Right lobe of liver (tissue), 4 donors: ENCODE measurements around the gene VSTM2B.

Experiments used
- POLR2A ChIP-seq: fragments of 450-650 bp; IDR thresholded peaks from one replicate; pipeline ENCODE4 v1.6.1; 2017; ENCODE audit warnings: antibody characterized with exemption, mild to moderate bottlenecking
- TF ChIP-seq, protein P1 (sequence below), 4 donors: fragments of 200-600 bp in 3 of 4; fragments of 450-650 bp in 1 of 4; IDR thresholded peaks; one replicate each; pipeline versions ENCODE4 v1.5.1 to v1.8.0; 2016 to 2022; ENCODE audit warnings: antibody characterized with exemption in 4 of 4, mild to moderate bottlenecking in 2 of 4
- donor health status: DM: no; HTN: no; CAD: no.
- donor health status: DM: no; HTN: no; CAD: no.
- donor health status: DM: no; HTN: yes; CAD: no.

DNA sequence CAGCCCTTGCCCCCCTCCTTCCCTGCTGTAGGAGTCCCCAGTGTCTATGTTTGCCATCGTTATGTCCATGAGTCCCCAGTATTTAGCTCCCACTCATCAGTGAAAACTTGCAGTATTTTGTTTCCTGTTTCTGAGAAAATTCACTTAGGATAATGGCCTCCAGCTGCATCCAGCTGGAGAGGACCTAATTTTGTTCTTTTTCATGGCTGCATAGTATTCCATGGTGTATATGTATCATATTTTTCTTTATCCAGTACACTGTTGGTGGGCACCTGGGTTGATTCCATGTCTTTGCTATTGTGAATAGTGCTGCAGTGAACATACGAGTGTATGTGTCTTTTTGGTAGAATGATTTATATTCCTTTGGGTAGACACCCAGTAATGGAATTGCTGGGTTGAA is 62.3 kb downstream of the VSTM2B start:
- no peak for TF ChIP-seq POLR2A
- TF ChIP-seq, protein P1, sequence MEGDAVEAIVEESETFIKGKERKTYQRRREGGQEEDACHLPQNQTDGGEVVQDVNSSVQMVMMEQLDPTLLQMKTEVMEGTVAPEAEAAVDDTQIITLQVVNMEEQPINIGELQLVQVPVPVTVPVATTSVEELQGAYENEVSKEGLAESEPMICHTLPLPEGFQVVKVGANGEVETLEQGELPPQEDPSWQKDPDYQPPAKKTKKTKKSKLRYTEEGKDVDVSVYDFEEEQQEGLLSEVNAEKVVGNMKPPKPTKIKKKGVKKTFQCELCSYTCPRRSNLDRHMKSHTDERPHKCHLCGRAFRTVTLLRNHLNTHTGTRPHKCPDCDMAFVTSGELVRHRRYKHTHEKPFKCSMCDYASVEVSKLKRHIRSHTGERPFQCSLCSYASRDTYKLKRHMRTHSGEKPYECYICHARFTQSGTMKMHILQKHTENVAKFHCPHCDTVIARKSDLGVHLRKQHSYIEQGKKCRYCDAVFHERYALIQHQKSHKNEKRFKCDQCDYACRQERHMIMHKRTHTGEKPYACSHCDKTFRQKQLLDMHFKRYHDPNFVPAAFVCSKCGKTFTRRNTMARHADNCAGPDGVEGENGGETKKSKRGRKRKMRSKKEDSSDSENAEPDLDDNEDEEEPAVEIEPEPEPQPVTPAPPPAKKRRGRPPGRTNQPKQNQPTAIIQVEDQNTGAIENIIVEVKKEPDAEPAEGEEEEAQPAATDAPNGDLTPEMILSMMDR (IDR thresholded peaks at IDR 0.05), result no peak
